IMR-90 (cell line): ENCODE data around the gene GRM6. TPM values are rescaled to one million over a fixed set of nuclear protein-coding genes. Genes with fewer than 3 reads are reported as not detected.

Source experiments
- ATAC-seq: fragments of 200-7000 bp; cut with Tn5 transposase; 2 replicates; pipeline ENCODE4 v1.9.1; 2020; ENCODE audit warnings: low read depth, mild to moderate bottlenecking, moderate library complexity
- BruUV-seq: library from RNA; stranded (reverse); fragments of 400-500 nt; replicated peaks from 2 replicates; lab custom pipeline; 2021; lab: Mats Ljungman, UMichigan
- CTCF ChIA-PET: fragments of 300-600 bp; formaldehyde crosslinking; extraction: SDS; loops from one replicate; lab custom pipeline; 2021; ENCODE audit warnings: antibody characterized with exemption; lab: Yijun Ruan, JAX
- POLR2A ChIA-PET: fragments of 300-600 bp; sonication (Branson Sonifier 250); formaldehyde crosslinking; loops from one replicate; lab custom pipeline; 2022; ENCODE audit warnings: antibody characterized with exemption; ENCODE audit not compliant: unreplicated experiment; lab: Charles Lee
- DNase-seq: peaks from one replicate; pipeline ENCODE4 v3.0.0; 2013
- H2AFZ ChIP-seq: replicated peaks from 2 replicates; pipeline ENCODE3; 2013; ENCODE audit warnings: low read length, mild to moderate bottlenecking; ENCODE audit not compliant: poor library complexity
- H2AK5ac ChIP-seq: 2 replicates; pipeline ENCODE4 v1.6.1; 2013; ENCODE audit warnings: low read depth, low read length, inconsistent platforms
- H2AK9ac ChIP-seq: replicated peaks from 2 replicates; pipeline ENCODE3; 2013; ENCODE audit warnings: mild to moderate bottlenecking, low read depth, low read length, moderate library complexity; ENCODE audit not compliant: poor library complexity
- H2BK120ac ChIP-seq: 2 replicates; pipeline ENCODE4 v1.6.1; 2013; ENCODE audit warnings: low read depth, low read length, inconsistent platforms
- H2BK15ac ChIP-seq: 3 replicates; pipeline ENCODE4 v1.6.1; 2013; ENCODE audit warnings: low read depth, low read length, inconsistent platforms
- H2BK20ac ChIP-seq: 2 replicates; pipeline ENCODE4 v1.6.1; 2013; ENCODE audit warnings: low read depth, mild to moderate bottlenecking, inconsistent platforms, low read length, moderate library complexity
- H2BK5ac ChIP-seq: 2 replicates; pipeline ENCODE4 v1.6.1; 2013; ENCODE audit warnings: mild to moderate bottlenecking, low read depth, low read length, inconsistent platforms; ENCODE audit not compliant: poor library complexity, severe bottlenecking
- H3K14ac ChIP-seq: replicated peaks from 2 replicates; pipeline ENCODE4 v1.6.1; 2013; ENCODE audit warnings: low read depth, low read length, inconsistent platforms
- H3K18ac ChIP-seq: 2 replicates; pipeline ENCODE4 v1.6.1; 2013; ENCODE audit warnings: low read depth, low read length, control low read depth
- H3K23ac ChIP-seq: 2 replicates; pipeline ENCODE4 v1.6.1; 2013; ENCODE audit warnings: low read depth, low read length, inconsistent platforms
- H3K27ac ChIP-seq: 2 replicates; pipeline ENCODE4 v1.5.1; 2013; ENCODE audit warnings: mild to moderate bottlenecking, control low read depth, low read length; ENCODE audit not compliant: insufficient read depth
- H3K27me3 ChIP-seq: 2 replicates; pipeline ENCODE4 v1.6.1; 2013; ENCODE audit warnings: low read length; ENCODE audit not compliant: control insufficient read depth, insufficient read depth
- H3K36me3 ChIP-seq: 2 replicates; pipeline ENCODE4 v1.6.1; 2013; ENCODE audit warnings: low read length, mixed read lengths; ENCODE audit not compliant: control insufficient read depth, insufficient read depth
- H3K4ac ChIP-seq: 2 replicates; pipeline ENCODE4 v1.6.1; 2013; ENCODE audit warnings: low read depth, low read length, inconsistent platforms
- H3K4me1 ChIP-seq: 2 replicates; pipeline ENCODE4 v1.6.1; 2013; ENCODE audit warnings: low read length, mixed read lengths; ENCODE audit not compliant: control insufficient read depth, insufficient read depth
- H3K4me2 ChIP-seq: 2 replicates; pipeline ENCODE4 v1.6.1; 2013; ENCODE audit warnings: low read depth, mild to moderate bottlenecking, control low read depth, low read length, moderate library complexity
- H3K4me3 ChIP-seq: 2 replicates; pipeline ENCODE4 v1.5.1; 2013; ENCODE audit warnings: low read depth, mild to moderate bottlenecking, control low read depth, low read length, moderate library complexity; ENCODE audit not compliant: insufficient read depth
- H3K56ac ChIP-seq: 2 replicates; pipeline ENCODE4 v1.6.1; 2013; ENCODE audit warnings: low read length, inconsistent platforms; ENCODE audit not compliant: insufficient read depth; ENCODE audit errors: extremely low read depth
- H3K79me1 ChIP-seq, 2 experiments: 2 replicates each; pipeline ENCODE4 v1.6.1; 2013; ENCODE audit warnings: low read length in 2 of 2, inconsistent platforms in 1 of 2, low read depth in 1 of 2
- H3K9ac ChIP-seq: 2 replicates; pipeline ENCODE4 v1.6.1; 2013; ENCODE audit warnings: low read depth, low read length, control low read depth
- H3K9me1 ChIP-seq: 2 replicates; pipeline ENCODE4 v1.6.1; 2013; ENCODE audit warnings: low read length, inconsistent platforms; ENCODE audit not compliant: insufficient read depth
- H3K9me3 ChIP-seq: 2 replicates; pipeline ENCODE4 v1.6.1; 2013; ENCODE audit warnings: low read length; ENCODE audit not compliant: control insufficient read depth, insufficient read depth
- H4K20me1 ChIP-seq: 2 replicates; pipeline ENCODE4 v1.6.1; 2013; ENCODE audit warnings: low read length, inconsistent platforms; ENCODE audit not compliant: insufficient read depth
- H4K5ac ChIP-seq: 2 replicates; pipeline ENCODE4 v1.6.1; 2013; ENCODE audit warnings: mild to moderate bottlenecking, low read depth, low read length, control low read depth
- H4K8ac ChIP-seq, 2 experiments: 2 replicates each; pipeline ENCODE4 v1.6.1; 2013; ENCODE audit warnings: low read depth in 2 of 2, low read length in 2 of 2, control low read depth in 1 of 2, inconsistent platforms in 1 of 2
- H4K91ac ChIP-seq: 2 replicates; pipeline ENCODE4 v1.6.1; 2013; ENCODE audit warnings: low read depth, low read length, inconsistent platforms; ENCODE audit not compliant: insufficient read depth
- BHLHE40 ChIP-seq: fragments of 150-350 bp; IDR thresholded peaks from 2 replicates; pipeline ENCODE4 v1.6.1; 2016; ENCODE audit warnings: mild to moderate bottlenecking, low read depth, low read length
- CEBPB ChIP-seq: IDR thresholded peaks from 2 replicates; pipeline ENCODE4 v1.6.1; 2012; ENCODE audit warnings: low read depth, low read length, improper control_type of control experiment
- ELK1 ChIP-seq: fragments of 150-350 bp; IDR thresholded peaks from 2 replicates; pipeline ENCODE4 v1.6.1; 2016; ENCODE audit warnings: low read depth, mild to moderate bottlenecking, low read length, moderate library complexity, borderline replicate concordance
- FOS ChIP-seq: fragments of 150-350 bp; IDR thresholded peaks from 2 replicates; pipeline ENCODE4 v1.6.1; 2016; ENCODE audit warnings: low read depth, low read length
- MAFK ChIP-seq: IDR thresholded peaks from 2 replicates; pipeline ENCODE4 v1.6.1; 2012; ENCODE audit warnings: low read depth, low read length, improper control_type of control experiment
- MAZ ChIP-seq: IDR thresholded peaks from 2 replicates; pipeline ENCODE4 v1.6.1; 2012; ENCODE audit warnings: low read depth, mild to moderate bottlenecking, low read length, improper control_type of control experiment, moderate library complexity, borderline replicate concordance
- MXI1 ChIP-seq: IDR thresholded peaks from 2 replicates; pipeline ENCODE4 v1.6.1; 2012; ENCODE audit warnings: low read depth, mild to moderate bottlenecking, low read length, moderate library complexity, borderline replicate concordance
- NFE2L2 ChIP-seq: fragments of 150-350 bp; IDR thresholded peaks from 2 replicates; pipeline ENCODE4 v1.6.1; 2016; ENCODE audit warnings: low read depth, mild to moderate bottlenecking, low read length
- POLR2A ChIP-seq: IDR thresholded peaks from 2 replicates; pipeline ENCODE4 v1.6.1; 2012; ENCODE audit warnings: mild to moderate bottlenecking, low read depth, low read length
- RAD21 ChIP-seq: IDR thresholded peaks from 2 replicates; pipeline ENCODE4 v1.6.1; 2012; ENCODE audit warnings: low read length, improper control_type of control experiment
- RCOR1 ChIP-seq: IDR thresholded peaks from 2 replicates; pipeline ENCODE4 v1.6.1; 2012; ENCODE audit warnings: mild to moderate bottlenecking, low read length, improper control_type of control experiment; ENCODE audit not compliant: insufficient replicate concordance
- RFX5 ChIP-seq: IDR thresholded peaks from 2 replicates; pipeline ENCODE4 v1.8.0; 2012; ENCODE audit warnings: low read depth, mild to moderate bottlenecking, low read length, moderate library complexity
- SMC3 ChIP-seq: fragments of 150-350 bp; IDR thresholded peaks from 2 replicates; pipeline ENCODE4 v1.6.1; 2016; ENCODE audit warnings: low read depth, mild to moderate bottlenecking, antibody characterized with exemption, low read length, moderate library complexity
- USF2 ChIP-seq: fragments of 150-350 bp; IDR thresholded peaks from 2 replicates; pipeline ENCODE4 v1.6.1; 2017; ENCODE audit warnings: mild to moderate bottlenecking, antibody characterized with exemption, low read length, low read depth
- WGBS, 2 experiments: methylation state at CpG; one replicate each; pipeline versions ENCODE4 v1.1.5 to v1.1.7; 2013; ENCODE audit warnings: missing lambda C conversion rate in 2 of 2; ENCODE audit not compliant: insufficient read length in 1 of 2; ENCODE audit errors: extremely low coverage in 2 of 2; 5-methylcytosine and 5-hydroxymethylcytosine counted together
- dilution Hi-C: fragments of 300-500 bp; cut with HindIII; formaldehyde crosslinking; loops from one replicate; pipeline ENCODE4 v1.14.3; 2018; ENCODE audit warnings: low sequenced_read_pairs; ENCODE audit not compliant: unreplicated experiment
- in situ Hi-C: fragments of 300-500 bp; cut with MboI; formaldehyde crosslinking; loops from 3 replicates; pipeline ENCODE4 v1.14.3; 2019; ENCODE audit warnings: low sequenced_read_pairs, inconsistent platforms, mixed read lengths
- intact Hi-C: fragments of 100-400 bp; cut with micrococcal nuclease; formaldehyde crosslinking; loops from 2 replicates; pipeline ENCODE4 v1.10.0; 2022
- polyA plus RNA-seq, 3 experiments: library from polyadenylated mRNA; depleted of rRNA; stranded (reverse); fragments of >200 nt; gene quantifications; 2 replicates each; pipeline ENCODE4 v1.2.3, GENCODE V29; 2012; ENCODE audit warnings: low replicate concordance in 1 of 3
- total RNA-seq: library from RNA; depleted of rRNA; stranded (reverse); fragments of >200 nt; gene quantifications from 2 replicates; pipeline ENCODE4 v1.2.3, GENCODE V29; 2012
- TF ChIP-seq, protein P1 (sequence below): conservative IDR thresholded peaks from 2 replicates; pipeline ENCODE4 v1.5.1; 2012; ENCODE audit warnings: mild to moderate bottlenecking, low read depth, low read length, improper control_type of control experiment

GRM6 gene
- total and polyA plus RNA-seq, 2 of the 4 experiments (the other 2 are of a cell fraction): not detected

- no peaks in the 10 kb centered on the region for H3K79me1 ChIP-seq
- intact Hi-C loops: no loop called here
- WGBS, 2 experiments: 50% methylated on average over 2 of the region's 12 CpGs; no CpG with 5 or more reads in 1 of the 2 experiments
Measured at GRCh38 chr5:178990491-178990890, 4.6 kb downstream of the GRM6 start.

More at GRCh38 chr5:178990491-178990890, 4.6 kb downstream of the GRM6 start:
- Histone ChIP-seq H3K9me3 (peaks cover 66% of the 10 kb centered on the region), H3K27ac (no peak overlapping the region), H2BK120ac (no peak overlapping the region), H3K4me3 (no peak overlapping the region), H2AK5ac (no peak overlapping the region), H2BK5ac (no peak overlapping the region), H3K4ac (no peak overlapping the region), H4K20me1 (no peaks in the 10 kb centered on the region), H3K27me3 (peaks cover 2% of the 10 kb centered on the region; the same call in 1 of the 2 replicates), H2AFZ (no peak overlapping the region), H2AK9ac (no peak overlapping the region), H3K23ac (no peak overlapping the region), H2BK20ac (no peak overlapping the region), H3K9me1 (no peaks in the 10 kb centered on the region), H3K4me2 (no peak overlapping the region), H3K56ac (no peak overlapping the region), H4K8ac (no peak overlapping the region), H3K9ac (no peak overlapping the region), H4K91ac (no peak overlapping the region), H3K4me1 (no peaks in the 10 kb centered on the region), H3K18ac (no peak overlapping the region), H3K14ac (no peak overlapping the region), H2BK15ac (no peak overlapping the region), H3K36me3 (no peaks in the 10 kb centered on the region), H4K5ac (no peak overlapping the region)
- TF ChIP-seq BHLHE40 (no peak), NFE2L2 (no peak), MAZ (no peak), ELK1 (no peak), RFX5 (no peak), USF2 (no peak), RCOR1 (no peak), MXI1 (no peak), POLR2A (no peak), SMC3 (no peak), MAFK (no peak), CEBPB (no peak), FOS (no peak), RAD21 (no peak)
- TF ChIP-seq, protein P1, sequence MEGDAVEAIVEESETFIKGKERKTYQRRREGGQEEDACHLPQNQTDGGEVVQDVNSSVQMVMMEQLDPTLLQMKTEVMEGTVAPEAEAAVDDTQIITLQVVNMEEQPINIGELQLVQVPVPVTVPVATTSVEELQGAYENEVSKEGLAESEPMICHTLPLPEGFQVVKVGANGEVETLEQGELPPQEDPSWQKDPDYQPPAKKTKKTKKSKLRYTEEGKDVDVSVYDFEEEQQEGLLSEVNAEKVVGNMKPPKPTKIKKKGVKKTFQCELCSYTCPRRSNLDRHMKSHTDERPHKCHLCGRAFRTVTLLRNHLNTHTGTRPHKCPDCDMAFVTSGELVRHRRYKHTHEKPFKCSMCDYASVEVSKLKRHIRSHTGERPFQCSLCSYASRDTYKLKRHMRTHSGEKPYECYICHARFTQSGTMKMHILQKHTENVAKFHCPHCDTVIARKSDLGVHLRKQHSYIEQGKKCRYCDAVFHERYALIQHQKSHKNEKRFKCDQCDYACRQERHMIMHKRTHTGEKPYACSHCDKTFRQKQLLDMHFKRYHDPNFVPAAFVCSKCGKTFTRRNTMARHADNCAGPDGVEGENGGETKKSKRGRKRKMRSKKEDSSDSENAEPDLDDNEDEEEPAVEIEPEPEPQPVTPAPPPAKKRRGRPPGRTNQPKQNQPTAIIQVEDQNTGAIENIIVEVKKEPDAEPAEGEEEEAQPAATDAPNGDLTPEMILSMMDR: no peak
- POLR2A ChIA-PET: no interaction called here
- ATAC-seq (no peak), DNase-seq (no peak)
- BruUV-seq: no TSS peak
- CTCF ChIA-PET: no interaction called here
- dilution Hi-C loops: no loop called here
- in situ Hi-C loops: no loop called here
